Loucy (cell line): Measurements from ENCODE around the gene FFAR2.

Experiments
- CTCF ChIP-seq: fragments of 200-600 bp; sonication (generic); conservative IDR thresholded peaks from 2 replicates; pipeline ENCODE4 v1.5.1; 2014; ENCODE audit warnings: mild to moderate bottlenecking, antibody characterized with exemption, low read length
- EZH2phosphoT487 ChIP-seq: fragments of 200-600 bp; IDR thresholded peaks from 2 replicates; pipeline ENCODE4 v1.6.1; 2018; ENCODE audit warnings: antibody characterized with exemption, mild to moderate bottlenecking, moderate library complexity, borderline replicate concordance

- TF ChIP-seq CTCF (no peak), EZH2phosphoT487 (no peak)
These were observed 36.4 kb downstream of the FFAR2 start for GRCh38 chr19:35484252-35485036.
